ENCODE data around the gene PABPC1L2A. TPM values are rescaled to one million over a fixed set of nuclear protein-coding genes. Genes with fewer than 3 reads are reported as not detected.
"Not testable (repeated sequence)": the region's sequence is repeated elsewhere in the genome, so short reads cannot be mapped to it uniquely, and the experiment has no call there.

The PABPC1L2A gene
- total RNA-seq: not detected in 2 replicates
- long read RNA-seq: 0 reads

DNA sequence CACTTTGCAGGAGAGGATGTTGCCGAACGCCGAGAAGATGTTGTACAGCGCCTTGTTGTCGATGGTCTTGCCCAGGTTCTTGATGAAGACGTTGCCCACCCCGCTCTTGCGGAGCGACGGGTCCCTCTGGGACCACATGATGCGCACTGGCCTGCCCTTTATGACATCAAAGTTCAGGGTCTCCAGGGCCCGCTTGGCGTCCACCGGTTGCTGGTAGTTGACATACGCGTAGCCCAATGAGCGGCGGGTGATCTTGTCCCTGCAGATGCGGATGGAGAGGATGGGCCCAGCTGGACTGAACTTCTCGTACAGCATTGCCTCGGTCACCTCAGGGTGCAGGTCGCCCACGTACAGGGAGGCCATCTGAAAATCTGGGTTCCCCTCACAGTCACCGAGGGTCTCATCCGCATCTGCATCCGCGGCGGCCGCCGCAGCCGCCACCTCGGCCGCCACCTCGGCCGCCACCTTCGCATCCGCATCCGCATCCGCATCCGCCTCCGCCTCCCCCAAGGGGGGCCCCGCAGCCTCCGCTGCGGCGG is at the start of gene PABPC1L2A:
TSS of gene PABPC1L2A (minus strand) at position 489 of the 539 bp plus-strand sequence. CDS start at position 363, 126 bp downstream.
- DNase-seq (ENCODE audit: extremely low spot score, unreplicated experiment); H3K27me3 Mint-ChIP-seq (ENCODE audit: unreplicated experiment); H3K36me3 Mint-ChIP-seq (ENCODE audit: unreplicated experiment); H3K9me3 Mint-ChIP-seq (ENCODE audit: unreplicated experiment); H3K4me1 Mint-ChIP-seq (ENCODE audit: unreplicated experiment); H3K27ac Mint-ChIP-seq (ENCODE audit: unreplicated experiment); H3K4me3 Mint-ChIP-seq (ENCODE audit: unreplicated experiment): not testable (repeated sequence)

DNA sequence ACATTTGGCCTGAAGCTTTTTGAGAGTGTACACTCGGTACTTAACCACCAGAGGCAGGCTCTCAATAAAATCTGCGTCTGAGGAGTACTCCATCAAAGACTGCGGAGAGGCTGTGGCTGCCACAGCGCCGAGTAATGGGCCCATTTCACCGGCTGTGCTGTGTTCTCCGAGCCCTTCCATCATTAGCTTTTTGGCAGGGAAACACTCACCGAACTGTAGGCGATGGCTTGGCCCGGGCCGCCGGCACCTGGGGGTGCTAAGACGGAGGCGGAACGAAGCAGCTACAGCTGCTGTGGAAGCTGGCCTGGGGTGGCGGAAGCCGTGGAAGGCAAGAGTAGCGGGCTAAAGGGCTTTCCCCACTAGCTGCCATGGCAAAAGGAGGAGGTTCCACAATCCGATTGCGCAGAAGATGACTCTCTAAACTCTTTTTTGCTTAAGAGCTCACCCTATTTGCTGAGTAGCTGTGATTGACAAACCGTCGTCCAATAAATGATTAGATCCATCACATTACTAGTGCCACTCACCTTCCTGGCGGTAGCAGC is 48.5 kb upstream of the PABPC1L2A start:
- H3K36me3 Mint-ChIP-seq (ENCODE audit: unreplicated experiment): no peaks in the 10 kb centered on the region
- no peaks in the 10 kb centered on the region for H3K27me3 Mint-ChIP-seq (ENCODE audit: unreplicated experiment)
- no peaks in the 10 kb centered on the region for H3K4me1 Mint-ChIP-seq (ENCODE audit: unreplicated experiment)
- TF ChIP-seq, protein P1, sequence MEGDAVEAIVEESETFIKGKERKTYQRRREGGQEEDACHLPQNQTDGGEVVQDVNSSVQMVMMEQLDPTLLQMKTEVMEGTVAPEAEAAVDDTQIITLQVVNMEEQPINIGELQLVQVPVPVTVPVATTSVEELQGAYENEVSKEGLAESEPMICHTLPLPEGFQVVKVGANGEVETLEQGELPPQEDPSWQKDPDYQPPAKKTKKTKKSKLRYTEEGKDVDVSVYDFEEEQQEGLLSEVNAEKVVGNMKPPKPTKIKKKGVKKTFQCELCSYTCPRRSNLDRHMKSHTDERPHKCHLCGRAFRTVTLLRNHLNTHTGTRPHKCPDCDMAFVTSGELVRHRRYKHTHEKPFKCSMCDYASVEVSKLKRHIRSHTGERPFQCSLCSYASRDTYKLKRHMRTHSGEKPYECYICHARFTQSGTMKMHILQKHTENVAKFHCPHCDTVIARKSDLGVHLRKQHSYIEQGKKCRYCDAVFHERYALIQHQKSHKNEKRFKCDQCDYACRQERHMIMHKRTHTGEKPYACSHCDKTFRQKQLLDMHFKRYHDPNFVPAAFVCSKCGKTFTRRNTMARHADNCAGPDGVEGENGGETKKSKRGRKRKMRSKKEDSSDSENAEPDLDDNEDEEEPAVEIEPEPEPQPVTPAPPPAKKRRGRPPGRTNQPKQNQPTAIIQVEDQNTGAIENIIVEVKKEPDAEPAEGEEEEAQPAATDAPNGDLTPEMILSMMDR (IDR thresholded peaks at IDR 0.05): no peak
- DNase-seq (ENCODE audit: extremely low spot score, unreplicated experiment): no peak
- H3K9me3 Mint-ChIP-seq (ENCODE audit: unreplicated experiment): peaks cover 13% of the 10 kb centered on the region
- H3K27ac Mint-ChIP-seq (ENCODE audit: unreplicated experiment): no peak overlapping the region
- H3K4me3 Mint-ChIP-seq (ENCODE audit: unreplicated experiment): no peak overlapping the region

DNA sequence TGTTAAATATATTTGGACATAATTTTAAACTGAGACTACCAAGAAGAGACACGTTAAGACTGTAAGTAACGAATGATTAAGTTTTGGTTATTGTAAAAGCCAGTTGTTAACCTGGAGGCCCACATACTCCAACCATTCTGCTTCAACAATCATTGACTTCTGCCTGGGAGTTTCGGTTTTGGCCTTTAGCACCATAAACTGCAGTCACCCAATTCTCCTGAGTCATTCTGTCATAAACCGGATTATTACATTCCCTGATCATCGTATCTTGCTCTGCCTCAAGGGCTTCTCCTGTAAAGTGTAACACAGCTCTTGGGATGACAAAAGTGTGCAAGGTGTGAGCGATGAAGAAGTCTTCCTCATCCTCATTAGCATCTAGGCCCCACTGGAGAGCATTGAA is 46.9 kb upstream of the PABPC1L2A start:
- Mint-ChIP-seq H3K4me3 (ENCODE audit: unreplicated experiment) (no peak overlapping the region), H3K9me3 (ENCODE audit: unreplicated experiment) (peaks cover 13% of the 10 kb centered on the region), H3K4me1 (ENCODE audit: unreplicated experiment) (no peaks in the 10 kb centered on the region), H3K36me3 (ENCODE audit: unreplicated experiment) (no peaks in the 10 kb centered on the region), H3K27me3 (ENCODE audit: unreplicated experiment) (no peaks in the 10 kb centered on the region), H3K27ac (ENCODE audit: unreplicated experiment) (no peak overlapping the region)
- DNase-seq (ENCODE audit: extremely low spot score, unreplicated experiment): no peak
- TF ChIP-seq, protein P1 (IDR thresholded peaks at IDR 0.05): no peak

DNA sequence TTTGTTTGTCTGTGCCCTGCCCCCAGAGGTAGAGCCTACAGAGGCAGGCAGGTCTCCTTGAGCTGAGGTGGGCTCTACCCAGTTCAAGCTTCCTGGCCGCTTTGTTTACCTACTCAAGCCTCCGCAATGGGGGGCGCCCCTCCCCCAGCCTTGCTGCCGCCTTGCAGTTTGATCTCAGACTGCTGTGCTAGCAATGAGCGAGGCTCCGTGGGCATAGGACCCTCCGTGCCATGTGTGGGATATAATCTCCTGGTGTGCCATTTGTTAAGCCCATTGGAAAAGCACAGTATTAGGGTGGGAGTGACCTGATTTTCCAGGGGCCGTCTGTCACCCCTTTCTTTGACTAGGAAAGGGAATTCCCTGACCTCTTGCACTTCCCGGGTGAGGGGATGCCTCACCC is 20.2 kb upstream of the PABPC1L2A start:
- H3K9me3 Mint-ChIP-seq (ENCODE audit: unreplicated experiment): peaks cover 35% of the 10 kb centered on the region
- not testable (repeated sequence) for H3K4me1 Mint-ChIP-seq (ENCODE audit: unreplicated experiment); H3K4me3 Mint-ChIP-seq (ENCODE audit: unreplicated experiment); H3K36me3 Mint-ChIP-seq (ENCODE audit: unreplicated experiment); H3K27ac Mint-ChIP-seq (ENCODE audit: unreplicated experiment); H3K27me3 Mint-ChIP-seq (ENCODE audit: unreplicated experiment)
- peak; percentile 76 for DNase-seq (ENCODE audit: extremely low spot score, unreplicated experiment)

DNA sequence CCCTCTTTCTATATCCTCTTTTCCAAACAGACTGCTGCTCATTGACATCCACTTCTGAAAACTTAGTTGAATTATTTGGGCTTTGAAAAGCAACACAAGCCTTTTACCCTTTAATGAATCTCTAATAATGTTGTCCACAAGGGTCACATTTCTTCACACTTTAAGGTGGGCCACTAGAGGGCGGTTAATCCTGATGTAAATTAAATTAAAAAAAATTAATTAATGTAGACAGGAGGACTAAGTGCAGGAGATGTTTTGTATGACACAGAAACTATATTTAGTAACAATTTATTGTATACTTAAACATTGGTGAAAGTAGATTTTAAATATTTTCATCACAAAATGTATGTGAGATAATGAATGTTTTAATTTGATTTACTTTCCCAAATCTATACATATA is 7.5 kb upstream of the PABPC1L2A start:
- TF ChIP-seq, protein P1 (IDR thresholded peaks at IDR 0.05): peak; percentile 24
- not testable (repeated sequence) for DNase-seq (ENCODE audit: extremely low spot score, unreplicated experiment); H3K36me3 Mint-ChIP-seq (ENCODE audit: unreplicated experiment)

DNA sequence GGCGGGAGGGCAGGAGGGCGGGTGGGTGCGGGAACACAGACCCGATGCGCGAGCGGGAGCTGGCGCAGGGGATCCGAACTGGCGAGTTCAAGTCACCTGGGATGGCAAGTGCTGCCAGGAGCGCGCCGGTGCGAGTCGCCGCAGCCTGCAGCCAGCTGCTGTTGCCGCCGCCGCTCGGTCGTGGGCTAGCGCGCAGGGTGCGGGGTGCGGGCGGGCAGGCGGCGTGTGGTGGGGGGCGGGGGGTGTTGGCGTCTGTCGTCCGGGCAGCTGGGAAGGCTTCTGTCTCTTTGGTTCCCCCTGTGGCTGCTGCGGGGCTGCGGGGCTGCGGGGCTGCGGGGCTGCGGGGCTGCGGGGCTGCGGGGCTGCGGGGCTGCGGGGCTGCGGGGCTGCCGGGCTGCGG is 572 bp upstream of the PABPC1L2A start:
- H3K4me3 Mint-ChIP-seq (ENCODE audit: unreplicated experiment); H3K36me3 Mint-ChIP-seq (ENCODE audit: unreplicated experiment); H3K4me1 Mint-ChIP-seq (ENCODE audit: unreplicated experiment); H3K27me3 Mint-ChIP-seq (ENCODE audit: unreplicated experiment); H3K9me3 Mint-ChIP-seq (ENCODE audit: unreplicated experiment); DNase-seq (ENCODE audit: extremely low spot score, unreplicated experiment); H3K27ac Mint-ChIP-seq (ENCODE audit: unreplicated experiment): not testable (repeated sequence)

More for the DNA sequence above, 7.5 kb upstream of the PABPC1L2A start:
- H3K4me1 Mint-ChIP-seq (ENCODE audit: unreplicated experiment); H3K27ac Mint-ChIP-seq (ENCODE audit: unreplicated experiment); H3K9me3 Mint-ChIP-seq (ENCODE audit: unreplicated experiment); H3K4me3 Mint-ChIP-seq (ENCODE audit: unreplicated experiment); H3K27me3 Mint-ChIP-seq (ENCODE audit: unreplicated experiment): not testable (repeated sequence)

DNA sequence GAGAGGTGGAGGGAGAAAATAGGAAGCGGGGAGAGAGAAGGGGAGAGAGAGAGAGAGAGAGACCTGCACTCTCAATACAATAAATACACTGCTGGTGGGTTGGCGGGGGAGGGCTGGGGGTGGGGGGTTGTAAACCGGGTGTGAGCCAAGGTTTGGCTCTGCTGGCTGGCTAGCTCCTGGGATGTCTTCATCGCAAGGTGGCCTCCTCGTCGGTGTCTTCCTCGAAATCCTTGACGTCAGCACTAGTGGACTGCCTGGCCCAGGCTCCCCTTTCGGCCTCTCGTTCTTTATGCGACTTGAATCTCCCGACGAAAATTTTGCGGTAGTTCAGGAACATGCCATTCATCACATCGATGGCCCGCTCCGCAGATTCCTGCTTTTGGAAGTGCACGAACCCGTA is 715 bp downstream of the PABPC1L2A start:
- not testable (repeated sequence) for H3K36me3 Mint-ChIP-seq (ENCODE audit: unreplicated experiment); H3K9me3 Mint-ChIP-seq (ENCODE audit: unreplicated experiment); DNase-seq (ENCODE audit: extremely low spot score, unreplicated experiment); H3K4me3 Mint-ChIP-seq (ENCODE audit: unreplicated experiment); H3K27ac Mint-ChIP-seq (ENCODE audit: unreplicated experiment); H3K4me1 Mint-ChIP-seq (ENCODE audit: unreplicated experiment); H3K27me3 Mint-ChIP-seq (ENCODE audit: unreplicated experiment)
